ENCODE results near the gene KIFC3. TPM values are rescaled to one million over a fixed set of nuclear protein-coding genes. Genes with fewer than 3 reads are reported as not detected.
"Not testable (repeated sequence)": the region's sequence is repeated elsewhere in the genome, so short reads cannot be mapped to it uniquely, and the experiment has no call there.

Gene KIFC3
- total and polyA plus RNA-seq, 7 donors: 2.5 to 31.2 (median 10.0) TPM

GRCh38 chr16:57747496-57747895 lies 54.8 kb downstream of the KIFC3 start:
- Histone ChIP-seq H3K9me3 (no peaks in the 10 kb centered on the region), H3K4me1 (no peaks in the 10 kb centered on the region), H3K36me3 (peaks cover 0 to 30% (median 5%) of the 10 kb centered on the region in 4 donors), H3K4me3 (no peak overlapping the region), H3K27me3 (no peaks in the 10 kb centered on the region), H3K27ac (no peak overlapping the region)
- intact Hi-C loops (cut with DNase I): no loop called here
- no peak for TF ChIP-seq CTCF (IDR thresholded peaks at IDR 0.05)
- no peak for TF ChIP-seq POLR2AphosphoS5 (IDR thresholded peaks at IDR 0.05)
- no peak for TF ChIP-seq EP300 (IDR thresholded peaks at IDR 0.05)
- TF ChIP-seq POLR2A (IDR thresholded peaks at IDR 0.05): no peak
- WGBS, 2 donors: 93 to 97% methylated on average over 12 of the region's 12 CpGs
- no peak for DNase-seq

GRCh38 chr16:57747091-57747490 lies 55.2 kb downstream of the KIFC3 start:
- 95 to 96% methylated on average over 7 of the region's 7 CpGs for WGBS, 2 donors
- no peaks in the 10 kb centered on the region for H3K27me3 ChIP-seq
- peaks cover 0 to 30% (median 3%) of the 10 kb centered on the region in 4 donors for H3K36me3 ChIP-seq
- H3K9me3 ChIP-seq: no peaks in the 10 kb centered on the region
- no peaks in the 10 kb centered on the region for H3K4me1 ChIP-seq
- intact Hi-C loops (cut with DNase I): no loop called here
- DNase-seq: no peak
- H3K4me3 ChIP-seq: no peak overlapping the region
- no peak for TF ChIP-seq POLR2AphosphoS5 (IDR thresholded peaks at IDR 0.05)
- no peak for TF ChIP-seq EP300 (IDR thresholded peaks at IDR 0.05)
- no peak overlapping the region for H3K27ac ChIP-seq

- H3K27ac ChIP-seq; H3K4me1 ChIP-seq; intact Hi-C loops (cut with DNase I); H3K27me3 ChIP-seq; H3K4me3 ChIP-seq; H3K9me3 ChIP-seq; DNase-seq: not testable (repeated sequence)
- H3K36me3 ChIP-seq: peaks cover 0 to 29% (median 3%) of the 10 kb centered on the region in 4 donors
- 93 to 94% methylated on average over 7 of the region's 7 CpGs for WGBS, 2 donors
Measured at GRCh38 chr16:57746316-57746715, 56.0 kb downstream of the KIFC3 start.

- Histone ChIP-seq H3K27ac (no peak overlapping the region), H3K27me3 (no peaks in the 10 kb centered on the region), H3K4me1 (no peaks in the 10 kb centered on the region), H3K36me3 (peaks cover 0 to 23% (median 3%) of the 10 kb centered on the region in 4 donors), H3K9me3 (no peaks in the 10 kb centered on the region), H3K4me3 (no peak overlapping the region)
- WGBS, 2 donors: 97 to 98% methylated on average over 3 of the region's 3 CpGs
- DNase-seq: no peak
- intact Hi-C loops (cut with DNase I): no loop called here
- TF ChIP-seq POLR2AphosphoS5 (IDR thresholded peaks at IDR 0.05) (no peak), EP300 (IDR thresholded peaks at IDR 0.05) (no peak), CTCF (IDR thresholded peaks at IDR 0.05) (no peak), POLR2A (IDR thresholded peaks at IDR 0.05) (no peak)
Measured at GRCh38 chr16:57745768-57746167, 56.5 kb downstream of the KIFC3 start.

- 91 to 93% methylated on average over 7 of the region's 7 CpGs for WGBS, 2 donors
- H3K4me3 ChIP-seq: no peak overlapping the region
- no peak overlapping the region for H3K27ac ChIP-seq
- H3K4me1 ChIP-seq: no peaks in the 10 kb centered on the region
- H3K36me3 ChIP-seq: peaks cover 0 to 23% (median 3%) of the 10 kb centered on the region in 4 donors
- H3K9me3 ChIP-seq: no peaks in the 10 kb centered on the region
- TF ChIP-seq CTCF (IDR thresholded peaks at IDR 0.05) (no peak), EP300 (IDR thresholded peaks at IDR 0.05) (no peak), POLR2AphosphoS5 (IDR thresholded peaks at IDR 0.05) (no peak), POLR2A (IDR thresholded peaks at IDR 0.05) (no peak)
- intact Hi-C loops (cut with DNase I): no loop called here
- no peaks in the 10 kb centered on the region for H3K27me3 ChIP-seq
- no peak for DNase-seq
Measured at GRCh38 chr16:57744642-57744903, 57.7 kb downstream of the KIFC3 start.

- intact Hi-C loops (cut with DNase I): no loop called here
- DNase-seq: no peak
- no peaks in the 10 kb centered on the region for H3K4me1 ChIP-seq
- no peaks in the 10 kb centered on the region for H3K27me3 ChIP-seq
- no peaks in the 10 kb centered on the region for H3K9me3 ChIP-seq
- H3K27ac ChIP-seq: no peak overlapping the region
- 89 to 93% methylated on average over 23 of the region's 23 CpGs for WGBS, 2 donors
- H3K36me3 ChIP-seq: peaks cover 0 to 23% (median 3%) of the 10 kb centered on the region in 4 donors
- TF ChIP-seq CTCF (IDR thresholded peaks at IDR 0.05) (no peak), EP300 (IDR thresholded peaks at IDR 0.05) (no peak), POLR2A (IDR thresholded peaks at IDR 0.05) (no peak), POLR2AphosphoS5 (IDR thresholded peaks at IDR 0.05) (no peak)
- no peak overlapping the region for H3K4me3 ChIP-seq
Measured at GRCh38 chr16:57743886-57744641, 58.2 kb downstream of the KIFC3 start.

All from sigmoid colon (tissue), 7 donors.